ENCODE measurements around the gene PPP1R14C. TPM values are rescaled to one million over a fixed set of nuclear protein-coding genes. Genes with fewer than 3 reads are reported as not detected.

The PPP1R14C gene
- total RNA-seq, 2 experiments from 2014 or later = 0.21 TPM; not detected in 1

DNA sequence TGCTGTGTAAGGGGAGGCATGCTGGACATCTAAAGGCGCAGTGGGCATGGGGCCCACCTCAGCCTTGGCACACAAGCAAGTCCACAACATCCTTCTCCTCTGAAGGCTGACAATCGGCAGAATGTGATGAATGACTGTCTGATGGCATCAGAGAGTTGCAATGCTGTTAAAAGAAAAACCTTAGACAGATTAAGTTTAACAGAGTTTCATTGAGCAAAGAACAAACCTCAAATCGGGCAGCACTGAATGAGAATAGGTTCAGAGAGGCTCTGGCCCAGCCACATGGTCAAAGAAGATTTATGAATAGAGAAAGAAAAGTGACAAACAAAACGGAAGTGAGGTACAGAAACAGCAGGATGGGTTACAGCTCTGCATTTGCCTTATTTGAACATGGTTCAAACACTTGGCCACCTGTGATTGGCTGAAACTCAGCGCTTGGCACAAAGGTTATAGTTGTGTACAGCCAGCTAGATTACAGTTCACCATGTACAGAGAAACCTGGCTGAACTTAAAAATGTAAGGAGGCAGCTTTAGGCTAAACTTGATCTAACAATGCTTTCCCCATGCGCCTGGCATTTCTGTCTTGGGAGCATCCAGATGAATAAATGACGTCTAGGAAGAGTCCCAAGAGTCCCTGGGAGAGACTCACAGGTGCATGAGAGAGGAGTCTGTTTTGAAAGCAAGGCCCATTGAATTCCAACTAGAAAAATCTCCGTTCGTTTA lies 127.6 kb downstream of the PPP1R14C start:
- ATAC-seq = no peak
- no peaks in the 10 kb centered on the region for H3K4me1 Mint-ChIP-seq
- H3K36me3 Mint-ChIP-seq (ENCODE audit: low read depth) = no peaks in the 10 kb centered on the region
- no peaks in the 10 kb centered on the region for H3K9me3 Mint-ChIP-seq (ENCODE audit: low read depth)
- no peak for DNase-seq
- intact Hi-C loops (cut with DNase I, micrococcal nuclease) = no loop called here
- no peak overlapping the region for H3K27ac Mint-ChIP-seq
- H3K4me3 Mint-ChIP-seq = no peak overlapping the region
- no peaks in the 10 kb centered on the region for H3K27me3 Mint-ChIP-seq
- POLR2A ChIA-PET = no interaction called here
- CTCF ChIA-PET = interaction anchor here (1.0 to 1.6 kb wide), 2 partner anchors 10 to 199 kb away, joined by 3 to 5 read pairs; no protein-coding TSS in a partner anchor

DNA sequence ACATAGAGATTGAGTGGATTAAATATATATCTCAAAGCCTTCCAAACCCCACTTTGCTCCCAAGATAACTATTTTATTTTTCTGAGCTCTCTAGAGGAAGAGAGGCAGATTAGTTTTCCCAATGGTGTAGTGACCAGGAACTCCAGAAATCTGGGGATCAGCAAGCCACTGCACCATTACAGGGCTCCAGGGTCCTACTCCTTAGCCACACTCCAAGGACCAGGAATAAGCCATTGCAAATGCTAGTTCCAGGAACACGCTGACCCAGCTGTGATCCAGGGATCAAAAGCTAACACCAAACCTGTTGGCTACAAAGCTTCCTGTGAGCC lies 128.3 kb downstream of the PPP1R14C start:
- Mint-ChIP-seq H3K27ac (no peak overlapping the region), H3K9me3 (ENCODE audit: low read depth) (no peaks in the 10 kb centered on the region), H3K36me3 (ENCODE audit: low read depth) (no peaks in the 10 kb centered on the region), H3K4me3 (no peak overlapping the region), H3K27me3 (no peaks in the 10 kb centered on the region), H3K4me1 (no peaks in the 10 kb centered on the region)
- DNase-seq (no peak), ATAC-seq (no peak)
- intact Hi-C loops (cut with DNase I, micrococcal nuclease) = no loop called here
- CTCF ChIA-PET = interaction anchor here (1.0 to 1.6 kb wide), 2 partner anchors 10 to 200 kb away, joined by 3 to 5 read pairs; no protein-coding TSS in a partner anchor
- POLR2A ChIA-PET = no interaction called here

DNA sequence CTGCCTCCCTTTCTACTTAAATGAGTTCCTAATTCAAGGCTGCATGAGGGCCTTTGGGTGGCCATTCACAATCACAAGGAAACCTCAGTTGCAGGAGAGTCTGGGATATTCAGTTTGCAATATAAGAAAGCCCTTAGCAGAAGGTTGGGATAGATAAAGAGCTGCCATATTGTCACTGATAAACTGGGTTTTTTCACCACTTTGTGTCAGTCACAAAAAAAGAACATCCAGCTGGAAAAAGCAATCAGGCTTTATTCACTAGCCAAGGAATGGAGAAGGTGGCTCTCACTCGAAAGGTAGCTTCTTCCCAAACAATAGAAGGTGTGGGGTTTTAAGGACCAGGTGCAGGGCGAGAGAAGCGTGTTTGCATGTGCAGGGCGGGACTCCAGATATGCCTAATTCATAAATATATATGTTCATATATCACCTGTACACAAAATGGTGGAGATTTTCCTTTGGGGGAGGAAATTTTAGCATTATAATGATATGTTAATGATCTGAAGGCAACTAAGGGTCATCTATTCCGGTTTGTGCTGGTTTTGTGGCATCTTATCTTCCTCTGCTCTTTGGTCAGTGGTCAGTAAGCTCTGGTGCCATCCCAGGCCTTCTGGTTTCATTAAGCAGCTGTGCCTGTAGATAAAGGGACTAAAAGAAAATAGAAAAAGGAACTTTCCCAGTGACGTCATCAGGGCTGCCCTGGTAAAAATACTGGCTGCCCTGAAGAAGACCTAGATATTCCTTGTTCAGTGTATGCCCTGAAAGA lies 128.8 kb downstream of the PPP1R14C start:
- ChIA-PET POLR2A (no interaction called here), CTCF (interaction anchor here (1.0 to 1.6 kb wide), 2 partner anchors 9 to 201 kb away, joined by 3 to 5 read pairs; no protein-coding TSS in a partner anchor)
- H3K4me3 Mint-ChIP-seq = no peak overlapping the region
- intact Hi-C loops (cut with DNase I, micrococcal nuclease) = no loop called here
- H3K27me3 Mint-ChIP-seq = no peaks in the 10 kb centered on the region
- no peak overlapping the region for H3K27ac Mint-ChIP-seq
- no peak for ATAC-seq
- H3K36me3 Mint-ChIP-seq (ENCODE audit: low read depth) = no peaks in the 10 kb centered on the region
- no peaks in the 10 kb centered on the region for H3K9me3 Mint-ChIP-seq (ENCODE audit: low read depth)
- DNase-seq = no peak
- no peaks in the 10 kb centered on the region for H3K4me1 Mint-ChIP-seq

DNA sequence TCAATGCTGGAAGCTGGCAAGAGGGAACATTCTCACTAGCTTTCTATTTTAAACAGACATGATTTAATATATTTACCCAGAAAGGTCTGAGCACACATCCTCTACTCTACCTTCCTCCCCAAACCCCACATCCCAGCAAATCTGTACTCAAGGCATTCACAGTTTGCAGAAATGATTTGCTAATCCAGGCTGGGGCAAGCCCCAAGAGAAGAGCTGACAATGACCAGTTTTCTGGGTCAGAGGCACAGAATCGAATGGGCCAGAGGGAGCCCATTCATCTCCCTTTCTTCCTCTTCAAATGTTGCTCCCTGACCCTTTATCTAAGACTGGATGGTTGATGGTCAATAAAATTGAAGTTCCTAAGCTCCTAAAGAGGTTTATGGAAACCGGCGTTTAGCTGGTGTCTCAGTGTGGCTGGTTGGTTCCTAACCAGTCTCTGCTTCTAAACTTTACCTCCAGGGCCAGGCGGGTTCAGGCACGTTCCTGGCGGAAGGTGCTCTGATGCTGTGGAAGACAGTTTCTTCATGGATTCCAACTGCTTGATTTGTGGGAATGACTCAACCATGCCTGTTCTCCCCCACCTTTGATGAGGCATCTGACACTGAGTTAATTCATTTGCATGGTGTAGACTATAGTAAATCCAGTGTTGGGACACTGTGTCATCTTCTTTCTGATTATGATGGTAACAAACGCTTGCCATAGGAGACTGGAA lies 129.6 kb downstream of the PPP1R14C start:
- Mint-ChIP-seq H3K4me1 (no peaks in the 10 kb centered on the region), H3K9me3 (ENCODE audit: low read depth) (no peaks in the 10 kb centered on the region), H3K27me3 (no peaks in the 10 kb centered on the region), H3K36me3 (ENCODE audit: low read depth) (no peaks in the 10 kb centered on the region), H3K4me3 (no peak overlapping the region), H3K27ac (no peak overlapping the region)
- intact Hi-C loops (cut with DNase I, micrococcal nuclease) = no loop called here
- ChIA-PET CTCF (interaction anchor here (1.6 kb wide), 1 partner anchor 201 kb away, joined by 5 read pairs; no protein-coding TSS in a partner anchor), POLR2A (no interaction called here)
- DNase-seq = no peak
- no peak for ATAC-seq

DNA sequence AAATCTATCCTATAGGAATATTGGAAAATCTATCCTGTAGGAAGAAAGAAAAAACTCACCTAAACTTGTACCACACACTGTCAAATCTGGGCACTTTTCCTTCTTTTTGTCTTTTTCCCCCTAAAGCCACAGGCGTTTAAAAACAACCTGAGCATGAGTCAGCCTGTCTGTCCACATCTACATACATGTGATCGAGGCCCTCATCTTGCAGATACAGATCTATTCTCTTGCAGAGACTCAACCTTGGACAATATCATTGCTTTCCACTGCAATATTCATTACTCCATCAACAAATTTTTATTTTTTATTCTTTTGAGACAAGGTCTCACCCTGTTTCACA lies 130.1 kb downstream of the PPP1R14C start:
- Mint-ChIP-seq H3K27me3 (no peaks in the 10 kb centered on the region), H3K4me3 (no peak overlapping the region), H3K36me3 (ENCODE audit: low read depth) (no peaks in the 10 kb centered on the region), H3K9me3 (ENCODE audit: low read depth) (no peaks in the 10 kb centered on the region), H3K4me1 (no peaks in the 10 kb centered on the region), H3K27ac (no peak overlapping the region)
- DNase-seq (no peak), ATAC-seq (no peak)
- ChIA-PET CTCF (no interaction called here), POLR2A (no interaction called here)
- intact Hi-C loops (cut with DNase I, micrococcal nuclease) = no loop called here

DNA sequence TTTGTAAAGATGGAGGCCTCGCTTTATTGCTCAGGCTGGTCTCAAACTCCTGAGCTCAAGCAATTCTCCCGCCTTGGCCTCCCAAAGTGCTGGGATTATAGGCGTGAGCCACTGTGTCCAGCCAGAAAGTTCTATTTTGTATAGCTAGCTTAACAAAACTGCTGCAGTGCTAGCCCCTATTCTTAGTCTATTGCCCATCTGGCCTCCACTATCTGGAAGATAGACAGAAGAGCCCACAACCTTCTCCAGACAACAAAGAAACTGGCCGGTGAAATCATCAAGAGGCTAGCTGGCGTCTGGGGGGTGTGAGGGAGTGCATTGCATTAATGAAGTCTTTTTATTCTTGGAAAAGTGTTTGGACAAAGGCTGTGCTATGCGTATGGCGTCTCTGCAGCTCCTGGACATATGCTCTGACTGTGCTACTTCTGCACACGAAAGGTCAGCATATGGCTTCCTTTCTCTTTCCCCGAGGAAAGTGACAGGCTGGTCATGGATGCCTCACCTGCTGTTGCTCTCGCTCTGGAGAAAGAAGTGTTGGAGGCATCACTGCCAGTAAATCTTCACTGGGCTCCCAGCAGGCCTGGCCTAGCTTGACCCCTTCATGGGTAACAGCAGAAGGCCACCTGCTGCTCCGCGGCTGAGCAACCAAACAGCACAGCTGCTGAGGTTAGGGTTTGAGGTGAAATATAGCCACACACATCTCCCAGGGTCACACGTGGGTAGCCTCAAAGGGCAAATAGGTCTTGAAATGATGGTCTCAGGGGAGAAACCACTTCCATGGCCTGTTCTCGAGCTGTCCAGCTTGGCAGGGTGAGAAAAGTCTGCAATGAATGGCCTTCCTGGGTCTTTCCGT lies 130.8 kb downstream of the PPP1R14C start:
- ATAC-seq (no peak), DNase-seq (no peak)
- intact Hi-C loops (cut with DNase I, micrococcal nuclease) = no loop called here
- no peaks in the 10 kb centered on the region for H3K9me3 Mint-ChIP-seq (ENCODE audit: low read depth)
- no peaks in the 10 kb centered on the region for H3K27me3 Mint-ChIP-seq
- no peak overlapping the region for H3K27ac Mint-ChIP-seq
- H3K4me3 Mint-ChIP-seq = no peak overlapping the region
- H3K4me1 Mint-ChIP-seq = no peaks in the 10 kb centered on the region
- ChIA-PET POLR2A (no interaction called here), CTCF (no interaction called here)
- H3K36me3 Mint-ChIP-seq (ENCODE audit: low read depth) = no peaks in the 10 kb centered on the region

DNA sequence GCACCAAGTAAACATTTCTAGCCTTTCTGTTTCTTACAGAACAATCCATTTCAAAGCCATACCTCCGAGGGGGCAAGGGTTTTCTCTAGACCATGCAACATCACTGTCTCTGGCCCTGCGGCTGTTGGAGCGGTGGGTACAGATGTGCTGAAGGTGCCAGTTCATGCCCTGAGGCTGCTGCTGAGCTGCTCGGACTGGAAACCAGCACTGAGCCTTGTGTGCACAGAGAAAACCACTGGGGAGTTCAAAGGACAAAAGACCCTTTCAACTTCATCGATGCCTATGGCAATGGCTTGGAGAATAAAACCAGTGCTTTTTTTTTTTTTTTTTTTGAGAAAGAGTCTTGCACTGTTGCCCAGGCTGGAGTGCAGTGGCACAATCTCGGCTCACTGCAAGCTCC lies 132.6 kb downstream of the PPP1R14C start:
- Mint-ChIP-seq H3K4me1 (no peaks in the 10 kb centered on the region), H3K4me3 (no peak overlapping the region), H3K27ac (no peak overlapping the region), H3K9me3 (ENCODE audit: low read depth) (no peaks in the 10 kb centered on the region), H3K27me3 (peaks cover 7% of the 10 kb centered on the region), H3K36me3 (ENCODE audit: low read depth) (no peaks in the 10 kb centered on the region)
- POLR2A ChIA-PET = no interaction called here
- ATAC-seq (no peak), DNase-seq (no peak)
- intact Hi-C loops (cut with DNase I, micrococcal nuclease) = no loop called here
- CTCF ChIA-PET = interaction anchor here (0.6 kb wide), 2 partner anchors 41 to 168 kb away, joined by 3 read pairs; no protein-coding TSS in a partner anchor

DNA sequence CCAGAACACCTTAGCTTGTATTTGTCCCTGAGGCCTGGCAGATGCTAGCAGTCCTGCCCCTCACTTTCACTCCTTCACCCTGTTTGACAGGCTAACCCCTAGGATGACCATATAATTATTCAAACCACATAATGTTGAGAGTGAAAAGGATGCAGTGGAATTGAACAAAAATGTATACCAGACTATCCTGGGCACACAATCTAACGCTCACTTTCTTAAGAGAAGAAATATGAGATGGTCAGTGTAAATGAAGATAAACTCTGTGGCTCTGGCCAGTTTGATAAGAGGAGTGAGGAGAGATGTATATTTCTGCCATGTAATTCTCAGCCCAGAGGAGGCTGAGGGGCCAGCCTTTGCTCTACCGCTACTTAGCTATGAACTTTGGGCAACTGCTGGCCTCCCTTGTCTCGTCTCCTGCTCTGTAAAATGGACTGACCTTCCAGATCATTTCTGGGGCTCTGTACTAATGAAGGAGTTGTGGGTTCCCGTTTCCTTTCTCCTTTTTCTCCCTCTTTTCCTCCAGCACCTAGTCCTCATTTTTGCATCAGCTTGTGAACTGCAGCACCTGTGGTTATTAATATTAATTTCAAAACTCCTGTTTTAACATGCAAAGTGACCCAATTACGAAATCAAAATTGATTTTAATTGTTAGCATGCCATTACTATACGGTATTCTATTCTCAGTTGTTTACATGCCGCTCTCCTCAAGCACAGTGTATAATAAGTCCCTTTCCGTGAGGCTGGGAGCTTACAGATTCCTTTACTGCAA lies 133.5 kb downstream of the PPP1R14C start:
- POLR2A ChIA-PET = no interaction called here
- ATAC-seq = no peak
- H3K9me3 Mint-ChIP-seq (ENCODE audit: low read depth) = no peaks in the 10 kb centered on the region
- no peak overlapping the region for H3K4me3 Mint-ChIP-seq
- no peak for DNase-seq
- H3K4me1 Mint-ChIP-seq = no peaks in the 10 kb centered on the region
- CTCF ChIA-PET = interaction anchor here (0.5 to 0.6 kb wide), 2 partner anchors 40 to 60 kb away, joined by 3 read pairs; no protein-coding TSS in a partner anchor
- peaks cover 10% of the 10 kb centered on the region for H3K27me3 Mint-ChIP-seq
- intact Hi-C loops (cut with DNase I, micrococcal nuclease) = no loop called here
- no peak overlapping the region for H3K27ac Mint-ChIP-seq
- H3K36me3 Mint-ChIP-seq (ENCODE audit: low read depth) = no peaks in the 10 kb centered on the region

DNA sequence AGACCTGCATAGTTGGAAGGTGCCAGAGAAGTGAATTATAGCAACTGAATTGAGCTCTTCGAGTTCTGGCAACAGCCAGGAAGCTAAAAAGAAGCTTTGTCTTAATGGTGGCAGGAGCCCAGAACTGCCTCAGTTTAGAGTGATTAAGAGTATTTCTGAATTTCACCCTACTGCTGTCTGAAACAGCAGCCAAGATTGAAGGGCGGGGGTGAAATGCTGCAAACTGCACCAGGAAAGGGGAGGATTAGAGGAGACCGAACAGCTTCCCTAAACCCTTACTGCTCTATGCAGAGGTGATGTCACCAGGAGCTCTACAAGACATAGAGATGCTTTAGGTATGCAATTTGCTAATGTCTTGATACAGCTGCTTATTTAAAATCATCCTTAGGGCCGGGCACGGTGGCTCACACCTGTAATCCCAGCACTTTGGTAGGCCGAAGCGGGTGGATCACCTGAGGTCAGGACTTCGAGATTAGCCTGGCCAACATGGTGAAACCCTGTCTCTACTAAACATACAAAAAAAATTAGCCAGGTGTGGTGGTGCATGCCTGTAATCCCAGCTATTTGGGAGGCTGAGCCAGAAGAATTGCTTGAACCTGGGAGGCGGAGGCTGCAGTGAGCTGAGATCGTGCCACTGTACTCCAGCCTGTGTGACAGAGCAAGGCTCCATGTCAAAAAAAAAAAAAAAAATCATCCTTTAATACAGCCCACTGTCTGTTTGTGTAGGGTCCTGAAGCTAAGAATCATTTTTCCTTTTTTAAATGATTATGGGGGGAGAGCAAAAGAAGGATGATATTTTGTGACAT lies 134.3 kb downstream of the PPP1R14C start:
- no peak overlapping the region for H3K27ac Mint-ChIP-seq
- no peak for ATAC-seq
- intact Hi-C loops (cut with DNase I, micrococcal nuclease) = no loop called here

DNA sequence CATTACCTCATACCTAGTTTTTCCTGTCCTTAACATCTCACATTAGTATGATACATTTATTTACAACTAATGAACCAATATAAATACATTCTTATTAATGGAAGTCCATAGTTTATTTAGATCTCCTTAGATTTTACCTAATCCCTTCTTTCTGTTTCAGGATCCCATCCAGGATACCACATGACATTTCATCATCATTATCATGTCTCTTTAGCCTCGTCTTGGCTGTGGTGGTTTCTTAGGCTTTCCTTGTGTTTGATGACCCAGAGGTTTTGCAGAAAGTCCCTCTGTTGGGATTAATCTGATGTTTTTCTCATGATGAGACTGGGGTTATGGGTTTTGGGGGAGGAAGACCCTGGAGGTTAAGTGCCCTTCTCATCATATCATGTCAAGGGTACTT lies 136.7 kb downstream of the PPP1R14C start:
- H3K9me3 Mint-ChIP-seq (ENCODE audit: low read depth) = no peaks in the 10 kb centered on the region
- H3K36me3 Mint-ChIP-seq (ENCODE audit: low read depth) = no peaks in the 10 kb centered on the region
- ChIA-PET CTCF (interaction anchor here (0.6 to 0.7 kb wide), 2 partner anchors 201 to 604 kb away, joined by 3 to 4 read pairs; no protein-coding TSS in a partner anchor), POLR2A (no interaction called here)
- no peak overlapping the region for H3K4me3 Mint-ChIP-seq
- H3K27ac Mint-ChIP-seq = no peak overlapping the region
- DNase-seq = no peak
- H3K27me3 Mint-ChIP-seq = peaks cover 19% of the 10 kb centered on the region
- no peak for ATAC-seq
- no peaks in the 10 kb centered on the region for H3K4me1 Mint-ChIP-seq
- intact Hi-C loops (cut with DNase I, micrococcal nuclease) = no loop called here

More for the DNA sequence above, 134.3 kb downstream of the PPP1R14C start:
- no peaks in the 10 kb centered on the region for H3K9me3 Mint-ChIP-seq (ENCODE audit: low read depth)
- ChIA-PET CTCF (interaction anchor here (0.5 kb wide), 1 partner anchor 60 kb away, joined by 3 read pairs; no protein-coding TSS in a partner anchor), POLR2A (no interaction called here)
- no peak for DNase-seq
- peaks cover 13% of the 10 kb centered on the region for H3K27me3 Mint-ChIP-seq
- no peaks in the 10 kb centered on the region for H3K36me3 Mint-ChIP-seq (ENCODE audit: low read depth)
- no peak overlapping the region for H3K4me3 Mint-ChIP-seq
- no peaks in the 10 kb centered on the region for H3K4me1 Mint-ChIP-seq
